HFF-Myc (cell line): ENCODE measurements around the gene WDR49.

Experiments
- DNase-seq: peaks from one replicate; pipeline ENCODE4 v3.0.0-alpha.2; 2011; ENCODE audit warnings: low read depth; ENCODE audit errors: extremely low read depth
- H3K4me3 ChIP-seq: replicated peaks from 2 replicates; pipeline ENCODE4 v1.5.1; 2011; ENCODE audit warnings: low read depth, mild to moderate bottlenecking, control low read depth, low read length
- TF ChIP-seq, protein P1 (sequence below): IDR thresholded peaks from 2 replicates; pipeline ENCODE4 v1.5.1; 2012; ENCODE audit warnings: mild to moderate bottlenecking, low read depth, low read length, control low read depth; ENCODE audit errors: missing control alignments

The WDR49 gene

GRCh38 chr3:167501941-167502340 is 151.8 kb downstream of the WDR49 start:
- TF ChIP-seq, protein P1, sequence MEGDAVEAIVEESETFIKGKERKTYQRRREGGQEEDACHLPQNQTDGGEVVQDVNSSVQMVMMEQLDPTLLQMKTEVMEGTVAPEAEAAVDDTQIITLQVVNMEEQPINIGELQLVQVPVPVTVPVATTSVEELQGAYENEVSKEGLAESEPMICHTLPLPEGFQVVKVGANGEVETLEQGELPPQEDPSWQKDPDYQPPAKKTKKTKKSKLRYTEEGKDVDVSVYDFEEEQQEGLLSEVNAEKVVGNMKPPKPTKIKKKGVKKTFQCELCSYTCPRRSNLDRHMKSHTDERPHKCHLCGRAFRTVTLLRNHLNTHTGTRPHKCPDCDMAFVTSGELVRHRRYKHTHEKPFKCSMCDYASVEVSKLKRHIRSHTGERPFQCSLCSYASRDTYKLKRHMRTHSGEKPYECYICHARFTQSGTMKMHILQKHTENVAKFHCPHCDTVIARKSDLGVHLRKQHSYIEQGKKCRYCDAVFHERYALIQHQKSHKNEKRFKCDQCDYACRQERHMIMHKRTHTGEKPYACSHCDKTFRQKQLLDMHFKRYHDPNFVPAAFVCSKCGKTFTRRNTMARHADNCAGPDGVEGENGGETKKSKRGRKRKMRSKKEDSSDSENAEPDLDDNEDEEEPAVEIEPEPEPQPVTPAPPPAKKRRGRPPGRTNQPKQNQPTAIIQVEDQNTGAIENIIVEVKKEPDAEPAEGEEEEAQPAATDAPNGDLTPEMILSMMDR = no peak
- no peak for DNase-seq
- H3K4me3 ChIP-seq = no peak overlapping the region

- TF ChIP-seq, protein P1 = no peak
- no peak for DNase-seq
Observed at GRCh38 chr3:167497903-167498302, 155.8 kb downstream of the WDR49 start.

GRCh38 chr3:167493244-167493643 is 160.5 kb downstream of the WDR49 start:
- no peak for DNase-seq

More at GRCh38 chr3:167497903-167498302, 155.8 kb downstream of the WDR49 start:
- H3K4me3 ChIP-seq = no peak overlapping the region

DNA sequence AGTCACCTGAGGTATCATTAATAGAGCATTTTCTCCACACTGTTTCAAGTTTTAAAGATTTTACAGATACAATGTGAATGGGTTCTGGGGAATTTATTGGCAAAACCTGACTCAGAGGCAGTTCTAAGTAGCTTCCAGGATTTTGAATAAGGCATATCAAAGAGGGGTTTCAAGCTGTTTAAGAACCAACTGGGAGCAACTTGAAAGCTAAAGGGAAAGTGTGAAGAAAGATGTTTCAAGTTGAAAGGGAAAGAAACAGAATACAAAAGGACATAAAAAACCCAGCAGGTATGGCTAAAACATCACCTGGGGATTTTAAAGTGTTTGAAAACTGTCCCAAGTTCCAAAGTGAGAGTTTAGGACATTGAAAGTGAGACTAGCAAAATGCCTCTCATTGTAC is 162.1 kb downstream of the WDR49 start:
- no peak overlapping the region for H3K4me3 ChIP-seq
- DNase-seq = no peak
- TF ChIP-seq, protein P1 = no peak

More at GRCh38 chr3:167493244-167493643, 160.5 kb downstream of the WDR49 start:
- H3K4me3 ChIP-seq = no peak overlapping the region
- TF ChIP-seq, protein P1 = no peak

- no peak overlapping the region for H3K4me3 ChIP-seq
- DNase-seq = no peak
- TF ChIP-seq, protein P1 = no peak
Observed at GRCh38 chr3:167489571-167489970, 164.2 kb downstream of the WDR49 start.

GRCh38 chr3:167487556-167487955 is 166.2 kb downstream of the WDR49 start:
- no peak for DNase-seq
- H3K4me3 ChIP-seq = no peak overlapping the region
- TF ChIP-seq, protein P1 = no peak

GRCh38 chr3:167484551-167484950 is 169.2 kb downstream of the WDR49 start:
- TF ChIP-seq, protein P1 = no peak
- no peak for DNase-seq
- H3K4me3 ChIP-seq = no peak overlapping the region
